GM21423 (cell line): ENCODE measurements around the gene CHAC1.
"Not testable (repeated sequence)": the region's sequence is repeated elsewhere in the genome, so short reads cannot be mapped to it uniquely, and the experiment has no call there.

Experiments
- ATAC-seq: cut with Tn5 transposase; IDR thresholded peaks from one replicate; pipeline ENCODE4 v1.9.1; 2021; ENCODE audit warnings: mild to moderate bottlenecking, moderate library complexity; ENCODE audit not compliant: unreplicated experiment

CHAC1 gene

GRCh38 chr15:40955930-40956540 lies 2.8 kb downstream of the CHAC1 start:
- no peak for ATAC-seq

GRCh38 chr15:40956541-40956982 lies 3.3 kb downstream of the CHAC1 start:
- no peak for ATAC-seq

GRCh38 chr15:40957041-40957555 lies 3.8 kb downstream of the CHAC1 start:
- no peak for ATAC-seq

GRCh38 chr15:40957581-40958051 lies 4.3 kb downstream of the CHAC1 start:
- ATAC-seq, result no peak

GRCh38 chr15:40958146-40958545 lies 4.9 kb downstream of the CHAC1 start:
- ATAC-seq, result no peak

GRCh38 chr15:40958723-40959122 lies 5.5 kb downstream of the CHAC1 start:
- no peak for ATAC-seq

GRCh38 chr15:40959331-40960141 lies 6.3 kb downstream of the CHAC1 start:
- no peak for ATAC-seq

GRCh38 chr15:40960151-40960885 lies 7.0 kb downstream of the CHAC1 start:
- ATAC-seq, result no peak

GRCh38 chr15:40960925-40961324 lies 7.7 kb downstream of the CHAC1 start:
- no peak for ATAC-seq

- ATAC-seq, result not testable (repeated sequence)
Observed at GRCh38 chr15:40961740-40962139, 8.5 kb downstream of the CHAC1 start.

- not testable (repeated sequence) for ATAC-seq
Observed at GRCh38 chr15:40962317-40962716, 9.0 kb downstream of the CHAC1 start.

GRCh38 chr15:40963201-40963600 lies 9.9 kb downstream of the CHAC1 start:
- no peak for ATAC-seq

- no peak for ATAC-seq
Observed at GRCh38 chr15:40964006-40964405, 10.7 kb downstream of the CHAC1 start.

GRCh38 chr15:40964634-40965033 lies 11.4 kb downstream of the CHAC1 start:
- ATAC-seq, result no peak

- no peak for ATAC-seq
Observed at GRCh38 chr15:40968290-40969085, 15.2 kb downstream of the CHAC1 start.

- ATAC-seq, result no peak
Observed at GRCh38 chr15:40969363-40969762, 16.1 kb downstream of the CHAC1 start.

GRCh38 chr15:40974879-40975278 lies 21.6 kb downstream of the CHAC1 start:
- no peak for ATAC-seq

GRCh38 chr15:40976819-40977218 lies 23.5 kb downstream of the CHAC1 start:
- no peak for ATAC-seq

- ATAC-seq, result no peak
Observed at GRCh38 chr15:40978141-40978540, 24.9 kb downstream of the CHAC1 start.

GRCh38 chr15:40978562-40978961 lies 25.3 kb downstream of the CHAC1 start:
- no peak for ATAC-seq

- ATAC-seq, result no peak
Observed at GRCh38 chr15:40981186-40981585, 27.9 kb downstream of the CHAC1 start.
